ENCODE results near the gene KCNH5. TPM values are rescaled to one million over a fixed set of nuclear protein-coding genes. Genes with fewer than 3 reads are reported as not detected.
A peak's percentile ranks its signal among the peaks of the same experiment; 100 is the strongest.

The KCNH5 gene, protein sequence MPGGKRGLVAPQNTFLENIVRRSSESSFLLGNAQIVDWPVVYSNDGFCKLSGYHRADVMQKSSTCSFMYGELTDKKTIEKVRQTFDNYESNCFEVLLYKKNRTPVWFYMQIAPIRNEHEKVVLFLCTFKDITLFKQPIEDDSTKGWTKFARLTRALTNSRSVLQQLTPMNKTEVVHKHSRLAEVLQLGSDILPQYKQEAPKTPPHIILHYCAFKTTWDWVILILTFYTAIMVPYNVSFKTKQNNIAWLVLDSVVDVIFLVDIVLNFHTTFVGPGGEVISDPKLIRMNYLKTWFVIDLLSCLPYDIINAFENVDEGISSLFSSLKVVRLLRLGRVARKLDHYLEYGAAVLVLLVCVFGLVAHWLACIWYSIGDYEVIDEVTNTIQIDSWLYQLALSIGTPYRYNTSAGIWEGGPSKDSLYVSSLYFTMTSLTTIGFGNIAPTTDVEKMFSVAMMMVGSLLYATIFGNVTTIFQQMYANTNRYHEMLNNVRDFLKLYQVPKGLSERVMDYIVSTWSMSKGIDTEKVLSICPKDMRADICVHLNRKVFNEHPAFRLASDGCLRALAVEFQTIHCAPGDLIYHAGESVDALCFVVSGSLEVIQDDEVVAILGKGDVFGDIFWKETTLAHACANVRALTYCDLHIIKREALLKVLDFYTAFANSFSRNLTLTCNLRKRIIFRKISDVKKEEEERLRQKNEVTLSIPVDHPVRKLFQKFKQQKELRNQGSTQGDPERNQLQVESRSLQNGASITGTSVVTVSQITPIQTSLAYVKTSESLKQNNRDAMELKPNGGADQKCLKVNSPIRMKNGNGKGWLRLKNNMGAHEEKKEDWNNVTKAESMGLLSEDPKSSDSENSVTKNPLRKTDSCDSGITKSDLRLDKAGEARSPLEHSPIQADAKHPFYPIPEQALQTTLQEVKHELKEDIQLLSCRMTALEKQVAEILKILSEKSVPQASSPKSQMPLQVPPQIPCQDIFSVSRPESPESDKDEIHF
- 3.1 and 4.6 TPM in 2 replicates for total RNA-seq
- long read RNA-seq, full-length matches to known transcripts, result 3 of 5 reads
- long read RNA-seq, partial matches to known transcripts, result 1 of 5 reads
- long read RNA-seq, other reads (novel, unspliced or antisense), result 1 of 5 reads

DNA sequence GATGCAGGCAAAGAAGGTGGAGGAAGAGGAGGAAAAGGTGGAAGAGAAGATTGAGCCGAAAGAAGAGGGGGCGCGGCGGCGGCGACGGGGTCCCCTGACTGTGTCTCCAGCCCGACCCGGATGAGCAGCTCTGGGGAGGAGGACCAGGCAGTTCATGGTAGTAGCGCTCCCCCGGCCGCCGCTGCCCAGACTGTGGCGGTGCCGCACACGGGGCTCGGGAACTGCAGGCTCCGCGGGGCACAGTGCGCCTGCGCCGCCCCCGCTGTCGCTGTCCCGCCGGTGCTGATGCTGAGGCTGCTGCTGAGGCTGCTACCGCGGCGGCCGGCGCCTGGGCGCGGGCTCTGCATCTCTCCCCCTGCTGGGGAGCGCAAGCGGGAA lies at the start of gene KCNH5:
KCNH5 (minus strand) TSS at position 225 of the 378 bp plus-strand sequence. CDS start 272 bp downstream, outside the sequence.
- Mint-ChIP-seq H3K4me1 (ENCODE audit: low read depth) (peaks cover 5% of the 10 kb centered on the region), H3K9me3 (ENCODE audit: low read depth) (no peaks in the 10 kb centered on the region), H3K27me3 (peaks cover 36% of the 10 kb centered on the region), H3K36me3 (ENCODE audit: insufficient read depth) (no peaks in the 10 kb centered on the region), H3K27ac (no peak within 1 kb of the TSS), H3K4me3 (ENCODE audit: low read depth) (peak within 1 kb of the TSS; percentile 76)
- TF ChIP-seq, protein P1, sequence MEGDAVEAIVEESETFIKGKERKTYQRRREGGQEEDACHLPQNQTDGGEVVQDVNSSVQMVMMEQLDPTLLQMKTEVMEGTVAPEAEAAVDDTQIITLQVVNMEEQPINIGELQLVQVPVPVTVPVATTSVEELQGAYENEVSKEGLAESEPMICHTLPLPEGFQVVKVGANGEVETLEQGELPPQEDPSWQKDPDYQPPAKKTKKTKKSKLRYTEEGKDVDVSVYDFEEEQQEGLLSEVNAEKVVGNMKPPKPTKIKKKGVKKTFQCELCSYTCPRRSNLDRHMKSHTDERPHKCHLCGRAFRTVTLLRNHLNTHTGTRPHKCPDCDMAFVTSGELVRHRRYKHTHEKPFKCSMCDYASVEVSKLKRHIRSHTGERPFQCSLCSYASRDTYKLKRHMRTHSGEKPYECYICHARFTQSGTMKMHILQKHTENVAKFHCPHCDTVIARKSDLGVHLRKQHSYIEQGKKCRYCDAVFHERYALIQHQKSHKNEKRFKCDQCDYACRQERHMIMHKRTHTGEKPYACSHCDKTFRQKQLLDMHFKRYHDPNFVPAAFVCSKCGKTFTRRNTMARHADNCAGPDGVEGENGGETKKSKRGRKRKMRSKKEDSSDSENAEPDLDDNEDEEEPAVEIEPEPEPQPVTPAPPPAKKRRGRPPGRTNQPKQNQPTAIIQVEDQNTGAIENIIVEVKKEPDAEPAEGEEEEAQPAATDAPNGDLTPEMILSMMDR (IDR thresholded peaks at IDR 0.05; ENCODE audit: unreplicated experiment), result no peak
- DNase-seq (ENCODE audit: low spot score, unreplicated experiment), result peak; percentile 73

DNA sequence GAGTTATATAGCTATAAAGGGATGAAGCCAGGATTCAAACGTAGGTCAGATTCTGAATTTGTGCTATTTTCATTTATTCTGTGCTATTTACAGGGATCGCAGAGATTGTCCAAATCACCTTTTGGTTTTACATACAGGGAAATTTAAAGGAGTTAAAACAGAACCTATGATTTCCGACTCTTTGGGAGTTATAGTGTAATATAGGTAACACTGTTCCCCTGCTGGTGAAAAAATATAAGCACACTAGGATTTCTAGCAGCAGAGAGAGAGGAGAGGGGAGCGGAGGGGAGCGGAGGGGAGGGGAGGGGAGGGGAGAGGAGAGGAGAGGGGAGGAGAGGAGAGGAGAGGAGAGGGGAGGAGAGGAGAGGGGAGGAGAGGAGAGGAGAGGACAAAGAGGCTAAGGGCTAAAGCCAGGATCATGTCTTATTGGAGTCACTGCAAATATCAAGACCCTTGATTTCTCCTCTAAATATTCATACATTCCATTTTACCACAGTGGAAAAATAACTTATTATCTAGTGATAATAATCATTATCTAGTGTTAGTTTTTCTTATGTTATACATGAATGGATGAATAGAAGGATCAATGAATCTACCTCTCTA lies 46.2 kb upstream of the KCNH5 start:
- no peaks in the 10 kb centered on the region for H3K27me3 Mint-ChIP-seq
- no peak for DNase-seq (ENCODE audit: low spot score, unreplicated experiment)

DNA sequence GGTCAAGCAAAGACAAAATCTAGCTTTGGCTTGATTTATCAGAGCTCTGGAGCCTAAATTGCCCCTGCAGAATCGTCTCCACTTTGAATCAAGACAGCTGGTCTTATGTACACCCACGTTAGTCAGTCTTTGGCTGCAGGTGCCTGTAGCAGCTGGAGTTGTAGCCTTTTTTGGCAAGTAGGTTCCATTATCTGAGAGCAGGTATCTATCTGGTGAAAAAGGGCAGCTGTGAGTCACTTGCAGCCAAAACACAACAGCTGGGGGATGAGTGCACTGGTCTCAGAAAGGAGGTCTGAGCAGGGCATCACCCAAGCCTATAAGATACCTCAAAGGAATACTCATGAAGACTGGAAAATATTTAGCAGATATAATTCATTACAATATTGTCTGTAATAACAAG lies 43.6 kb upstream of the KCNH5 start:
- no peaks in the 10 kb centered on the region for H3K27me3 Mint-ChIP-seq
- no peak overlapping the region for H3K27ac Mint-ChIP-seq
- no peaks in the 10 kb centered on the region for H3K36me3 Mint-ChIP-seq (ENCODE audit: insufficient read depth)

More for the DNA sequence above, 46.2 kb upstream of the KCNH5 start:
- Mint-ChIP-seq H3K4me3 (ENCODE audit: low read depth) (no peak overlapping the region), H3K9me3 (ENCODE audit: low read depth) (peaks cover 3% of the 10 kb centered on the region), H3K27ac (no peak overlapping the region), H3K36me3 (ENCODE audit: insufficient read depth) (no peaks in the 10 kb centered on the region), H3K4me1 (ENCODE audit: low read depth) (no peaks in the 10 kb centered on the region)
- TF ChIP-seq, protein P1 (IDR thresholded peaks at IDR 0.05; ENCODE audit: unreplicated experiment), result peak; percentile 40

DNA sequence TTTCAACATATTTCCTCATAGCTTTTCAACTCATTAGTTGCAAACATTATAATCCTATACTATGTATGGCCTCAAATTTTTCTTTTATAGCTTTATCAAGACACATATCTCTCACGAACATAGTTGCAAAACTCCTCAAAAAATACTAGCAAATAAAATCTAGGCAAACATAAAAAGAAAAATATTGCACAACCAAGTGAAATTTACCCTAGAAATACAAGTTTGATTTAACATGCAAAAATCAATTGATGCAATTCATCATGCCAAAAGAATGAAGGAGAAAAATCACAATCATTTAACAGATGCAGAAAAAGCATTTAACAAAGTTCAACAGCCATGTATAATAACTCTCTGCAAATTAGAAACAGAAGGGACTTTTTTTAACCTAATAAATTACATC lies 33.3 kb upstream of the KCNH5 start:
- H3K27ac Mint-ChIP-seq, result no peak overlapping the region
- DNase-seq (ENCODE audit: low spot score, unreplicated experiment), result no peak
- TF ChIP-seq, protein P1 (IDR thresholded peaks at IDR 0.05; ENCODE audit: unreplicated experiment), result no peak
- H3K4me3 Mint-ChIP-seq (ENCODE audit: low read depth), result no peak overlapping the region
- H3K36me3 Mint-ChIP-seq (ENCODE audit: insufficient read depth), result no peaks in the 10 kb centered on the region
- no peaks in the 10 kb centered on the region for H3K27me3 Mint-ChIP-seq
- H3K4me1 Mint-ChIP-seq (ENCODE audit: low read depth), result no peaks in the 10 kb centered on the region
- H3K9me3 Mint-ChIP-seq (ENCODE audit: low read depth), result peaks cover 5% of the 10 kb centered on the region

More for the DNA sequence above, 43.6 kb upstream of the KCNH5 start:
- no peaks in the 10 kb centered on the region for H3K4me1 Mint-ChIP-seq (ENCODE audit: low read depth)
- no peak overlapping the region for H3K4me3 Mint-ChIP-seq (ENCODE audit: low read depth)
- TF ChIP-seq, protein P1 (IDR thresholded peaks at IDR 0.05; ENCODE audit: unreplicated experiment), result no peak
- peaks cover 7% of the 10 kb centered on the region for H3K9me3 Mint-ChIP-seq (ENCODE audit: low read depth)
- no peak for DNase-seq (ENCODE audit: low spot score, unreplicated experiment)
